Hematopoietic multipotent progenitor cell treated with erythropoietin and hydrocortisone succinate and interleukin-3 and kit ligand, for 15 days (in vitro differentiated cells): ENCODE measurements around the gene CD247.

Experiments used
- DNase-seq: peaks from one replicate; pipeline ENCODE4 v3.0.0-alpha.2; 2015; ENCODE audit warnings: low spot score

The CD247 gene

GRCh38 chr1:167438171-167439138 lies 79.9 kb downstream of the CD247 start:
- DNase-seq: no peak

DNA sequence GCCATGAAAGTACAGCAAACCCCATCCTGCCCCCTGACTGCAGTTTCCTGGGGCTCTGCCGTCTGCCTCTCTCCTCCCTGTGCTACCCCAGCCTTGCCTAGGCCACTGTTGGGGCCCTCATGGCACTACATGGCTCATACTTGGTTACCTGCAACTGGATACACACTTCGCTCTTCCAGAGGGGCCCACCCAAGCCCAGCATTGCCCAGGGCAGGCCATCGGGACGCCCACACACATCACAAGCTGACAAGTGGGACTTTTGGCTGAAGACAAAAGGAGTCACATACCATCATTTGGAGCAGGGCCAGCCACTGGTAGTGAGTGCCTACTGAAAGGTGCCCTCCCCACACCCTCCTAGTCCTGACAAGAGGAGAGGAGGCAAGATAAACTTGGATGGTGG lies 82.8 kb downstream of the CD247 start:
- no peak for DNase-seq

DNA sequence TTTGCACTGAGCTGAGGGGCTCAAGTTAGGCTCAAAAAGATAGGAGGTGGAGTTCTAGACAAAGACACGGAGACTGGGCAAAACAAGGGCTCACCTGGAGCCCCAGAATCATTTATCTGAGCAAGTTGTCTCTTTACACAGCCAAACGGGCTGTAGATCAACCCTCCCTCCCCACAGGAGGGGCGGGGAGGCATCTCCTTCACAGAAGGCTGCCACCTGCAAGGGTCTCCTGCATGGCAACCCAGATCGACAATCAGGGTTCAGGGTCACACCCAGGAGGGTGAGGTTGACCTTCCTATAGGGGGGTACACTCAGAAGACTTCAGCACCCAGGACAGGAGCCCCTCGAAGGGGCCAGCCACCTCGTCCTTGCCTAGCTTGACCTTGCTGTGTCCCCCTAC lies 84.0 kb downstream of the CD247 start:
- DNase-seq: no peak

- no peak for DNase-seq
Measured at GRCh38 chr1:167433884-167434283, 84.4 kb downstream of the CD247 start.

GRCh38 chr1:167432780-167433179 lies 85.5 kb downstream of the CD247 start:
- no peak for DNase-seq

DNA sequence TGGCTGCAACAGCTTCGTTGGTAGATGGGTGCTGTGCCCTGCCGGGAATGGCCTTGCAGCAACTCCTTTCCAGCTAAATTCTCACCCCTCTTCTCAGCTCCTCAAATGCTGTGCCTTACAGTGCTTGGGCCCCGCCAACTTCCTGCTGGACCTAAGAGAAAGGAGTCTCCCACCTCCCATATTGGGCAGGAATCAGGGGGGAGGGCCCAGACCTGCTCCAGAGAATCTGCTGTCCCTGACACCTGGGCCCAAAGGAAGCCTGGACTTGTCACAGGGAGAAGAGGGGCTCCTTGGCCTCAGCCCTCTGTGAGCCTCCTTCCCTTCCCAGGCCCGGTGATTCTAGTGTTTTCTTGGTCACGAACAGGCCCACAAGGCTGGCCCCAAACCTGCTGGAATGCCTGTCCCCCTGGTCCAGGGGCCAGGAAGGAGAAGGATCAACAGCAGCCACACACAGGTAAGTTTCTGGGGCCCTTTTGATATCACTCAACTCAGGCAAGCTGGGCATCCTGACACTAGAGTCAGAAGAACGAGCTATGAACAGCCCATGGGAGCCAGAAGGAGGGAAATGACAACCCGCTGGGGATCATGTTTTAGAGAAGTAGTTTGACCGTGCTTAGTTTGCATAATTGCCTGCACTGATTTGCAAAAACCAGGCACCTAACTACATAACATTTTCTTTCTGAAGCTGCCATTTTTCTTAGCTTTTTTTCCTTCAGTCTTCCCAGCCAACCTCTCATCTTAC lies 86.2 kb downstream of the CD247 start:
- DNase-seq: no peak

DNA sequence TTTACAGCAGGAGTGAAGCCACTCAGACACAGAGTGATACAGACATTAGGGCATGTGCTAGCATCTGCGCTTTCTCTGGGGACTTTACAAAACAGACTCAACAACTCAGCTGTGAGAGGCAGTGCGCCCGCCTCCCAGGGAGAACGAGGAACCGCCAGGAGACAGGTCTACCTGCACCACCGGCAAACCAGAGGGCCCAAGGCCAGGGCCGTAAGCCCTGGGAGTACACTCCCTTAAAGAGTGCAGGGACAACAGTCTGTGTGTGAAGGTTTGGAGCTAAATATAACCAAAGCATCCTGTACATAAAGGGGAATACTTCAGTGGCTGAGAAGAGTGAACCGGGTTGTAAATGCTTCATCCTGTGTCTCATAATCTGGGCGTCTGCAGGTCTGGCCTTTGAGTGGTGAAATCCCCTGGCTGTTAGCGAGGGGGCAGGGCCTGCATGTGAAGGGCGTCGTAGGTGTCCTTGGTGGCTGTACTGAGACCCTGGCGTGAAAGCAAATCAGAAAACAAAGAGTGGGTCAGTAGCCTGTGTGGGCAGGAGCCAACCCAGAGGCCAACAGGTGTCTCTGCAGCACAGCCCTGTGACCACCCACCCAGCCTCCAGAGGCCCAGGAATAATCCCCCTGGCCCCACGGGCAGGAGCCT lies 86.9 kb downstream of the CD247 start:
- DNase-seq: no peak

GRCh38 chr1:167430849-167431242 lies 87.5 kb downstream of the CD247 start:
- DNase-seq: no peak

DNA sequence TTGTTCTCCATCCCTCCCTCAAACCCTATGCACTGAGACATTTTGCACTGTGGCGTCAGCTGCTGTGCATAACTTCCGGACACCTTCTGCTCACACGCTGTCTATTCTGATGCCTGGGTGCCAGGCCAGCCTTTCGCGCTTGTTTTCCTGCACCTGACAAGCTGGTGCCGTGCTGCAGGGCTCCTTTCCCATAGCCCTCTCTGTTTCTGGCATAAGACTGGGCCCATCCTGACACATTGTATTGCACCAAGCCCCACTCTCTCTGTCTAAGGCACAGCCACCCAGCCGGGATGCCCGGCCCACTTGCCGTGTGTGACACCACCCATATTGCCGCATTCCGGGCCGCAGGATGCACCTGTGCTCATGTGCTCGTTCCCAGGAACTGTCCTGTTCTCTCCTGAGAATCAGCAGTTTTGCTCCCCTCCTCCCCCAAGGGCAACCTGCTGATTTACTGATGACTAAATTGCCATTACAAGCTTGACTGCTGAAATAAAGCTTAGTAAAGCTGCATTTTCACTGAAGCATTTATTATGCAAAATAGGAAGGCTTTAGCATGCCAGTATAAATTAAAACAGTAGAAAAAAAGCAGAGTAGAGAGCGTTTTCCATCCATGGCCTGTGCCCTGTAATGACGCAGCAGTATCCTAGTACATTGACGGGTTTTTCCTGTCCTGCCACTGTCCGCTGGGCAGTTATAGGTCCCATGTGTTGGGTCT lies 88.0 kb downstream of the CD247 start:
- no peak for DNase-seq

GRCh38 chr1:167429612-167430011 lies 88.7 kb downstream of the CD247 start:
- no peak for DNase-seq

- DNase-seq: no peak
Measured at GRCh38 chr1:167428395-167428794, 89.9 kb downstream of the CD247 start.

GRCh38 chr1:167427848-167428247 lies 90.5 kb downstream of the CD247 start:
- DNase-seq: no peak

DNA sequence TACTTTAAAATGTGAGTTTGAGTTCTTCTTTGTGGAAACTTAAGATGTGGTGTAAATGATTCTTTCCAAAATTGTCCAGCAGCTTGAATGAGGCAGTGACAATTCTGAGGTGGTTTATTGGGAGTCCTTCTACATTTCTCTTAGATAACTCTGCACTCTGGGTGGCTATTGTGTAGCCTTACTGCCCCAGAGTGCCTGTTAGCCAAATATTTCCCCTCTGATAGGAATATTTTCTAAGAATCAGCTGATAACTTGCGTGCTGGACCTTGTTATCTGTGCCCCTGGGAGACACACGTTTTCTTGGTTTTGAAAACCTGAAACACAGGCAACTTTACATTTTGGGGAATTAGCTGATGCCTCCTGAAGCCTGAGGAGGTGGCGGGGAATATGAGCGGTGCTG lies 91.6 kb downstream of the CD247 start:
- no peak for DNase-seq

GRCh38 chr1:167425482-167425881 lies 92.8 kb downstream of the CD247 start:
- no peak for DNase-seq

DNA sequence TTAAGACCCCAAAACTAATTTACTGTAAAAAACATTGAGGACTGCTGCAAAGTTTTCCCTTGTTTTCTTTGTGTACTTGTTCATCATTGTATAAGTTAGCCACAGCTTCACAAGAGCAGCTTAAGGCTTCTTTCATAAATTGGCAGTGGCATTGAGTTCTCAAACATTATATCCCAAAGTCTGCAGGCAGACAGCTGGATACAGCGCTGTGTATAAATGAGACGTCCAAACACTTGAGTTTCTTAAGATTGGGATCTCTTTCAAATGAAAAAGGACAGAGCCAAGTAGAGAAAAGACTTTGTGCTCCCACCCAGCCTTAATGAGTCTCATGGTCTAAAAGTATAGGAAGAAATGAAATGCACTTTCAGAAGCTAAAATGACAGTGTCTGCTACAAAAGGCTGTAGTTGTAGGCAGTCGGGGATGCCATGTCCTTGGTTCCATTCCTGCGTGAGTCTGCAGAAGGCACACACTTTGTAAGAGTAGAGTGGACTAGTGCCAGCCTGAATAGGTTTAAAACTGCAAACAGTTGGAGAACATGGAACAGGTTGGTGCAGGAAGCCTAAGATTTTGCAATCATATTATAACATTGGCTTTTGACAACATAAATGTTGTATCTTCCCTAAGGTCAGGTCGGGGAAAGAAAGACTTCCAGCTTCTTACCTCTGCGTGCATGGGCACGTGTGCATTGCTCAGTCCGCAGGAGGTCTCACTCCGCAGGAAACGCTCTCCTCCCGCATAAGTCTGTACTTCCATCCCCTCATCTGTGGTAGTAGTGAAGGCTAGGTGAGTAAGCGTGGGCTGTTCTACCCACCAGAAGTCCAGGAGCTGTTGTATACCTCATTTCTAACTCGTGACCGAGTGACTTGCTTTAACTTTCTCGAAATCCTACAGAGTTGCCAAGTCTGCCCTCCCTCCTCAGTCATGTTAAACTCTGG lies 94.4 kb downstream of the CD247 start:
- no peak for DNase-seq

DNA sequence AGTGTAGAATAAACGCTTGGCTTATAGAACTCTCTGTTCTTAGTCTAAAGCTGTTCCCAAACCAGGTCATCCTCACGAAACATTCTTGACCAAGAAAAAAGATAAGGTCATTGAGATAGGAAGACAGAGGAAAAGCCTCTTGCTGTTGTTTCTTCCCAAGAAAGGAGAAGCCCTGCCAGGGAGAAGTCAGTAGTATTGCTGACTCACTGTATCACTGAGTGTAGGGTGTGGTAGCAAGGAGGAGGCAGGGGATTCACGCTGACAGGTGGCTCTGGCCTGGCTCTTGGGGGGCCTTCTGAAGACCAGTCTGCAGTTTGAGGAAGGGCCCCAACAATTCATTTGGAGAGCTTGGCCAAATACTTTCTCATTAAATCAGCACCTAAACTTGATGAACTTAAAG lies 97.8 kb downstream of the CD247 start:
- peak; percentile 41 for DNase-seq

DNA sequence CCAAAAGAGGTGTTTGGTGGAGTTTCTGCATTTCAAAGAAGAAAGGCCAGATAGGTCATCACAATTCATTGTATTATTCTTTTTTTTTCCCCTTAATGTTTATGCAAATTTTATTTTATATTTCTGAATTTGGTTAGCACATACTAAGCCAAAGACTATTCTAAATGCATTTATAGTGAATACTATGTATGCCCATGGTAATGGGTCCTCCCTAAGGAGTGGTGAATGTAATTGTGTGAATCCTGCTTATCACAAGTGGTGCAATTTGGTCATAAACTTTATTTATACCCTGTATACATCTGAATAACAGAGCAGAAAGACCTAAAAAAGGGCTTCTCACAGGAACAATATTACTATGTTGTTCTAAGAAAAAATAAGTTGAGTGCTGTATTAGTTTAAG lies 99.1 kb downstream of the CD247 start:
- DNase-seq: no peak

- DNase-seq: no peak
Measured at GRCh38 chr1:167418391-167418790, 99.9 kb downstream of the CD247 start.

DNA sequence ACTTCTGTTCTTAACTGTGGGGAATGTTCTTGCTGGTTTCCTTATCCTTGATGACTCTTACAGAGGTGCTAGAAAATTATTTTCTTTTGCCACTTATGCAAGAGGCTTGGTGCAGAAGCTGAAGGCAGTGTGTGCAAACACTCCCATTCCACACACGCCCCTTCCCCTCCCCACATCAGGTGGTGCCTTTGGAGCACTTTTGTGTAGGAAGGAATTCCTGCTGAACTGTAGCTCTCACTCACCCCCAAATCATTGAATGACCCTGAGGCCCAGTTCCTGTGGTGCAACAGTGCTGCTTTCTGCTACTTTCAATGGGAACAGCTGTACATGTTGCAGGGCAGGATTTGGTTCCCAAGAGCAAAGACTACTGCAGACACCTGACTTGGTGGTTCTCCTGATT lies 101.8 kb downstream of the CD247 start:
- no peak for DNase-seq

GRCh38 chr1:167413328-167413727 lies 105.0 kb downstream of the CD247 start:
- DNase-seq: no peak

DNA sequence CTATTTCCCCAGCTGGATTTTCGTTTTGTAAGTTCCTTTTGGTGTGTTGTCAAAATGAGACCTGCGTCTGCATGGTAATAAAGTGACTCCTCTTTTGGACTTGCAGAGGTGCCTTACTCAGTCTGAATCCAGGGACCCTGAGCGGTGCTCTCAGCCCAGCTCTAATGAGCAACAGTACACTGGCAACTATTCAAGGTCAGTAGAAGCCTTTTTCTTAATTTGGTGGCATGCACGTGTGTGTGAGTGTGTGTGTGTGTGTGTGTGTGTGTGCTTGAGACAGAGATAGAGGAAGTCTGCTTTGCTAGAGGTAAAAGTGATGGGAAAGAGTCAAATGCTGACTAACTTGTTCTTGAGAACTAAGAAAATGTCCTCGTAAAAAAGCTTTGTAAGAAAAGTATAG lies 105.4 kb downstream of the CD247 start:
- DNase-seq: no peak
